Duodenal mucosa (tissue), 2 donors: ENCODE data around the gene CA7.

ENCODE experiments used
- H3K27ac ChIP-seq: one replicate; pipeline ENCODE4 v1.7.0; 2013; ENCODE audit warnings: low read depth, low read length
- H3K27me3 ChIP-seq, 2 donors: one replicate each; pipeline ENCODE4 v1.7.0; 2013; ENCODE audit warnings: low read length in 2 of 2, control low read depth in 1 of 2; ENCODE audit not compliant: insufficient read depth in 2 of 2, control insufficient read depth in 1 of 2
- H3K36me3 ChIP-seq, 2 donors: one replicate each; pipeline ENCODE4 v1.7.0; 2013; ENCODE audit warnings: low read length in 2 of 2, control low read depth in 1 of 2; ENCODE audit not compliant: insufficient read depth in 2 of 2, control insufficient read depth in 1 of 2
- H3K4me1 ChIP-seq, 2 donors: one replicate each; pipeline ENCODE4 v1.7.0; 2013; ENCODE audit warnings: low read length in 2 of 2, control low read depth in 1 of 2; ENCODE audit not compliant: insufficient read depth in 2 of 2, control insufficient read depth in 1 of 2
- H3K4me3 ChIP-seq, 2 donors: one replicate each; pipeline ENCODE4 v1.7.0; 2013; ENCODE audit warnings: low read length in 2 of 2, low read depth in 1 of 2
- H3K9ac ChIP-seq, 2 donors: one replicate each; pipeline ENCODE4 v1.7.0; 2013; ENCODE audit warnings: low read length in 2 of 2, low read depth in 1 of 2
- H3K9me3 ChIP-seq, 2 donors: one replicate each; pipeline ENCODE4 v1.7.0; 2013; ENCODE audit warnings: low read length in 2 of 2, control low read depth in 1 of 2; ENCODE audit not compliant: control insufficient read depth in 1 of 2

Gene CA7

DNA sequence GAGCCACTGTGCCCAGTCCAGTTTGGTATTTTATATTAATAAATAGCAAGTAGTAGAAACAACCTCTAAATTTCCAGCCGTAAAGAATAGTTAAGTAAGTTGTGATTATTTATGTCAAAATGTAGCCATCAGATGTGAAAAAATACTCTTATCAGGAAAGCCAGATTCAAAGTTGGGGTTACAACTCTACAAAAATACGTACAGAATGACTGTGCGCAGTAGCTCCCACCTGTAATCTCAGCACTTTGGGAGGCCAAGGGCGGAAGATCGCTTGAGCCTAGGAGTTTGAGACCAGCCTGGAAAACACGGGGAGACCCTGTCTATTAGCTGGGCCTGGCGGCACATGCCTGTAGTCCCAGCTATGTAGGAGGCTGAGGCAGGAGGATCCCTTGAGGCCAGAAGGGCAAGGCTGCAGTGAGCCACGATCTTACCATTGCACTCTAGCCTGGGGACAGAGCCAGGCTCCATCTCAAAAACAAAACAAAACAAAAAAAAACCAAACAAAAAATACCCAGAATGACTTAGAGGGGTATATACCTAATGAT is 37.8 kb downstream of the CA7 start:
- Histone ChIP-seq H3K27ac (no peak overlapping the region), H3K36me3 (peaks cover 7 to 25% of the 10 kb centered on the region in 2 donors), H3K9ac (no peak overlapping the region), H3K27me3 (no peaks in the 10 kb centered on the region), H3K9me3 (no peaks in the 10 kb centered on the region), H3K4me1 (peaks cover 11 to 15% of the 10 kb centered on the region in 2 donors), H3K4me3 (no peak overlapping the region)

DNA sequence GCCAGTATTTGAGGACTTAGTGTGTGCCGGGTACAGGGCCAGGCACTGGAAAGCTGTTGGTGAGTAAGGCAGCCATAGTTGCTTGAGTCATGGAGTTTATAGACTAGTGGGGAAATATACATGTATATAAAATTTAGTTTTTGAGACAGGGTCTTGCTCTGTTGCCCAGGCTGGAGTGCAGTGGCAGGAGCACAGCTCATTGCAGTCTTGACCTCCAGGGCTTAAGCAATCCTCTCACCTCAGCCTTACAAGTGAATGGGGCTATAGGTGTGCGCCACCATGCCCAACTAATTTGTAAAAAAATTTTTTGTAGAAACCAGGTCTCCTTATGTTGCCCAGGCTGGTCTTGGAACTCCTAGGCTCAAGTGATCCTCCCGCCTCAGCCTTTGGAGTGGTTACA is 38.5 kb downstream of the CA7 start:
- Histone ChIP-seq H3K4me3 (no peak overlapping the region), H3K9me3 (no peaks in the 10 kb centered on the region), H3K4me1 (peaks cover 11 to 15% of the 10 kb centered on the region in 2 donors), H3K27ac (no peak overlapping the region), H3K27me3 (no peaks in the 10 kb centered on the region), H3K9ac (no peak overlapping the region), H3K36me3 (peaks cover 7 to 25% of the 10 kb centered on the region in 2 donors)

DNA sequence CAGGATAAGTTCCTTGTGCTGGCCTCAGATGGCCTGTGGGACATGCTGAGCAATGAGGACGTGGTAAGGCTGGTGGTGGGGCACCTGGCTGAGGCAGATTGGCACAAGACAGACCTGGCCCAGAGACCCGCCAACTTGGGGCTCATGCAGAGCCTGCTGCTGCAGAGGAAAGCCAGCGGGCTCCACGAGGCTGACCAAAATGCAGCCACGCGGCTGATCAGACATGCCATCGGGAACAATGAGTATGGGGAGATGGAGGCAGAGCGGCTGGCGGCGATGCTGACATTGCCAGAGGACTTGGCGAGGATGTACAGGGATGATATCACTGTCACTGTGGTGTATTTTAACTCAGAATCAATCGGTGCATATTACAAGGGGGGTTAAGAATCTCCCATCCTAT is 41.3 kb downstream of the CA7 start:
- peaks cover 0 to 3% of the 10 kb centered on the region in 2 donors for H3K4me1 ChIP-seq
- H3K9ac ChIP-seq, result no peak overlapping the region
- H3K27ac ChIP-seq, result no peak overlapping the region
- H3K9me3 ChIP-seq, result no peaks in the 10 kb centered on the region
- no peaks in the 10 kb centered on the region for H3K27me3 ChIP-seq
- H3K4me3 ChIP-seq, result no peak overlapping the region
- H3K36me3 ChIP-seq, result peaks cover 7 to 25% of the 10 kb centered on the region in 2 donors

DNA sequence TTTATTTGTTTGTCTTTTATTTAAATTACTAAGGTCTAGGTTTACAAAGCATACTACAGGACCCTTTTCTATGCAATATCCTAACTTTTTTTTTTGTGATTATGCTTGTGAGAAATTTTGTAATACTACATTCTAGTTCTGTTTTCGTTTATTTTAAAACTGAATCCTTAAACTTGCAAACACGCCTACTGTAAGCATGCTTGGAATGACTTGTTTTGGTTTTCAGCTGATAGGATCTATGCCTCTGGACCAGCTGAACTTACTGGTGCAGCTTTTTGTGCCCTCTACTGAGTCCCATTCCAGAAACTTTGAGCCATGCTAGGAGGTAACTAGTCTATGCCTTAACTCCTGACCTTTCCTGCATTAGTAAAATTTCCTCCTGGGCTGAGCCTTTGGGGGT is 42.1 kb downstream of the CA7 start:
- H3K9me3 ChIP-seq, result no peaks in the 10 kb centered on the region
- H3K4me1 ChIP-seq, result peaks cover 3% of the 10 kb centered on the region in 2 donors
- H3K27ac ChIP-seq, result no peak overlapping the region
- H3K27me3 ChIP-seq, result no peaks in the 10 kb centered on the region
- H3K9ac ChIP-seq, result no peak overlapping the region
- H3K4me3 ChIP-seq, result no peak overlapping the region
- peaks cover 7 to 25% of the 10 kb centered on the region in 2 donors for H3K36me3 ChIP-seq

DNA sequence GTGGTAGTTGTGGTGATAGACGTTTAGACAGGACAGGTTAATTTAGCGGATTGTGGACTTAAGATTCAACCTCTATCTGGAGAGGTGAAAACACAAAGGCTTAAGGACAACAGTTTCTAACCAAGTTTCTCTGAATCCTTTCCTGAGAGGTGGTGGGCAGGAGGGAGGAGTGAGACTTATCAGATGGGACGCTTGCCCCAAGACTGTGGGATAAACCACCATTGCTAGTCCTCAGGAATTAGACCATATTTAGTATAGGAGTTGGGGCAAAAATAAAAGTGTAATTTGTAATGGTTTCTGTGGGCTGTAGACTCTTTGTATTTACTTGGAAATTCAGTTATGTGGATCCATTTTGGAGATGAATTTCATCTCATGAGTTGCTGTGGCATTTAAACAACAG is 42.7 kb downstream of the CA7 start:
- H3K9ac ChIP-seq, result no peak overlapping the region
- no peak overlapping the region for H3K27ac ChIP-seq
- peaks cover 7 to 25% of the 10 kb centered on the region in 2 donors for H3K36me3 ChIP-seq
- peaks cover 0 to 5% of the 10 kb centered on the region in 2 donors for H3K4me1 ChIP-seq
- no peaks in the 10 kb centered on the region for H3K27me3 ChIP-seq
- no peaks in the 10 kb centered on the region for H3K9me3 ChIP-seq
- H3K4me3 ChIP-seq, result no peak overlapping the region

DNA sequence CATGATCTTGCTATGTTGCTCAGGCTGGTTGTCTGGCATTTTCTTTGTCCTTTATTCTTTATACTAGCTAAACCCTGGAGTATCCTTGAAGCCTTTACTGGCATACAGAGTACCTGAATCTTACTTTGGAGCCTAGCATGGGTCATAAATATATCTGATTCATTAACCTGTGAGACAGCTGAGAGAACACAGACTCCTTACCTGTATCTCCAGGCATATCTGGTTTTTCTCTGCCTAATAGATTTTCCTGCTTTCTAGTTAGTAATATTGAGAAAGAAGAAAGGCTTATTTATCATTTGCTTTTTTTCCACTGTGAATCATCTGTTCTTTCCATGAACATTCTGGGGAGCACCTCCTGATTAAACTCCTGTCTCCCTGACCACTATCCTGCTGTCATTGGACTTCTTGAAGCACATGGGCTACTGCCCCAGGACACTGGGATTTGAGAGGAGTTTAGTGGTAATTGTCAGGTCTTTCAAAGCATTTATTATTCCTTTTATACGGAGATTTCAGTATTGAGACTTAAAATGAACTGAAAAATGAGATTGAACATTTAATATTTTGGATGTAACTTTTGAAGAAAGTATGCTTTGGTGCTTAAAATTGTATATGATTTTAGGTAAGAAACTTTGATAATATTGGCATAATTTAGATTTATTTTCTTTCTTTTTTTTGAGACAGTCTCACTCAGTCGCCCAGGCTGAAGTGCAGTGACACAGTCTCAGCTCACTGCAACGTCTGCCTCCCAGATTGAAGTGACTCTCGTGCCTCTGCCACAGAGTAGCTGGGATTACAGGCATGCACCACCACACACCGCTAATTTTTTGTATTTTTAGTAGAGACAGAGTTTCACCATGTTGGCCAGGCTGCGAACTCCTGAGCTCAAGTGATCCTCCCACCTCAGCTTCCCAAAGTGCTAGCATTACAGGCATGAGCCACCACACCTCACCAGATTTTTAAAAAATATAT is 44.7 kb downstream of the CA7 start:
- Histone ChIP-seq H3K4me1 (peaks cover 0 to 5% of the 10 kb centered on the region in 2 donors), H3K9ac (no peak overlapping the region), H3K27ac (no peak overlapping the region), H3K27me3 (no peaks in the 10 kb centered on the region), H3K36me3 (peaks cover 7 to 25% of the 10 kb centered on the region in 2 donors), H3K9me3 (no peaks in the 10 kb centered on the region), H3K4me3 (no peak overlapping the region)

DNA sequence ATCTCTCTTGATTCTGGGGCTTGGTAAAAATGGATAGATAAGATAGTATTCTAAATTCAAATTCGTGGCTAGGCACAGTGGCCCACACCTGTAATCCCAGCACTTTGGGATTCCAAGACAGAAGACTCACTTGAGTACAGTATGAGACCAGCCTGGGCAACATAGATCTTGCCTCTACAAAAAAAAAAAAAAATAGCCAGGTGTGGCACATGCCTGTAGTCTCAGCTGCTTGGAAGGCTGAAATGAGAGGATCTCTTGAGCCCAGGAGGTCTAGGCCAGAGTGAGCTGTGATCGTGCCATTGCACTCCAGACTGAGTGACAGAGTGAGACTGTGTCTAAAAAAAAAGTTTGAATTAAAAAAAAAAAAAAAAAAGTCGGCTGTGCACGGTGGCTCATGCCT is 45.4 kb downstream of the CA7 start:
- peaks cover 0 to 5% of the 10 kb centered on the region in 2 donors for H3K4me1 ChIP-seq
- H3K9me3 ChIP-seq, result no peaks in the 10 kb centered on the region
- H3K36me3 ChIP-seq, result peaks cover 2 to 19% of the 10 kb centered on the region in 2 donors
- H3K4me3 ChIP-seq, result no peak overlapping the region
- no peak overlapping the region for H3K27ac ChIP-seq
- H3K9ac ChIP-seq, result no peak overlapping the region
- no peaks in the 10 kb centered on the region for H3K27me3 ChIP-seq

DNA sequence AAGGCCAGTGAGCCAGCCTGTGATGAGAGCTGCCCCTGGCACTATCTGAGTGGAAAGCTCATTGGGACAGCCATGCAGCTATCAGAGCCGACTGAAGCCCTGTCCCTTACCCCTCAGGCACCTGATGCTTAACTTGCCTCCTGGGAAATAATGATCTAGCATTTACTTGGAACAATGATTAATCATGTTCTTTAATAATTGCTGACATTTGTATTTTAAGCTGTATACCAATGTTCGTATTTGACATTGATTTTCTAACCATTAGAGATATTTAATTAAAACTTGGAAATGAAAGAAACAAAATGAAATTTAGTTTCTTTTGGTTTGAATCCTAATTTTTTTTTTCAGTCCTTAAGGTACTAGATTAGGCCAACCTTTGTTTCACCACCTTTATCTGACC is 46.6 kb downstream of the CA7 start:
- Histone ChIP-seq H3K9ac (no peak overlapping the region), H3K36me3 (peaks cover 0 to 7% of the 10 kb centered on the region in 2 donors)

DNA sequence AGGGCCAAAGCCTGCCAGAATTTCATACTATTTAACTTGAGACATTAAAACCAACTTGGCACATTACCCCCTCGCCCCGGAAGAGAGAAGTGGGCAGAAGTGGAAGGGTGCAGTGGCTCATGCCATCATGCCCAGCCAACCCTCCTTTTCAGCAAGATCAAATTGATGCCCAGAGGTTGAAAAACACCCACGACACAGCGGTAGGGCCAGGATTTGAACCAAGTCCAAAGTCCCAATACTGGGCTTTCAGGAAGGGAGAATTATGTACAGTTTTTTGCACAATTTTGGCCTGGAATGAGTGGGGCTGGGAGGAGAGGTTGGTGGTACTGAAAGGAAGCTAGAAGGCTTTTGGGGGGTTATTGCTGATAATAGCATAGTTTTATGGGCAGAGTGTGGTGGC is 47.1 kb downstream of the CA7 start:
- no peak overlapping the region for H3K9ac ChIP-seq
- H3K27me3 ChIP-seq, result no peaks in the 10 kb centered on the region
- H3K4me3 ChIP-seq, result no peak overlapping the region
- peaks cover 11 to 17% of the 10 kb centered on the region in 2 donors for H3K4me1 ChIP-seq
- H3K36me3 ChIP-seq, result peaks cover 0 to 6% of the 10 kb centered on the region in 2 donors
- no peaks in the 10 kb centered on the region for H3K9me3 ChIP-seq
- no peak overlapping the region for H3K27ac ChIP-seq

More for the DNA sequence above, 46.6 kb downstream of the CA7 start:
- Histone ChIP-seq H3K9me3 (no peaks in the 10 kb centered on the region), H3K4me3 (no peak overlapping the region), H3K4me1 (peaks cover 6 to 12% of the 10 kb centered on the region in 2 donors), H3K27ac (no peak overlapping the region), H3K27me3 (no peaks in the 10 kb centered on the region)

DNA sequence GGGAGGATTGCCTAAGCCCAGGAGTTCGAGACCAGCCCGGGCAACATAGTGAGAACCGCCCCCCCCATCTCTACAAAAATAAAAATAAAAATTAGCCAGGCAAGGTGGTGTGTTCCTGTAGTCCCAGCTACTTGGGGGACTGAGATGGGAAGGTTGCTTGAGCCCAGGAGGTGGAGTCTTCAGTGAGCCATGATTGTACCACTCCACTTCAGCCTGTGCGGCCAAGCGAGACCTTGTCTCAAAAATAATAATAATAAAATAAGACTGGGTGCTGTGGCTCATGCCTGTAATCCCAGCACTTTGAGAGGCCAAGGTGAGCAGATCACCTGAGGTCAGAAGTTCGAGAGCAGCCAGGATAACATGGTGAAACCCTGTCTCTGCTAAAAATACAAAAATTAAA is 47.6 kb downstream of the CA7 start:
- Histone ChIP-seq H3K9me3 (no peaks in the 10 kb centered on the region), H3K4me1 (peaks cover 12 to 18% of the 10 kb centered on the region in 2 donors), H3K27ac (no peak overlapping the region), H3K4me3 (no peak overlapping the region), H3K9ac (no peak overlapping the region), H3K27me3 (no peaks in the 10 kb centered on the region), H3K36me3 (peaks cover 0 to 2% of the 10 kb centered on the region in 2 donors)
